GM18858 (cell line): ENCODE data around the gene HSPB9.
A peak's percentile ranks its signal among the peaks of the same experiment; 100 is the strongest.

ENCODE experiments used
- ATAC-seq: cut with Tn5 transposase; IDR thresholded peaks from one replicate; pipeline ENCODE4 v1.9.1; 2021; ENCODE audit not compliant: unreplicated experiment

Gene HSPB9

GRCh38 chr17:42098730-42099399, 23.7 kb upstream of the HSPB9 start:
- ATAC-seq, result no peak

DNA sequence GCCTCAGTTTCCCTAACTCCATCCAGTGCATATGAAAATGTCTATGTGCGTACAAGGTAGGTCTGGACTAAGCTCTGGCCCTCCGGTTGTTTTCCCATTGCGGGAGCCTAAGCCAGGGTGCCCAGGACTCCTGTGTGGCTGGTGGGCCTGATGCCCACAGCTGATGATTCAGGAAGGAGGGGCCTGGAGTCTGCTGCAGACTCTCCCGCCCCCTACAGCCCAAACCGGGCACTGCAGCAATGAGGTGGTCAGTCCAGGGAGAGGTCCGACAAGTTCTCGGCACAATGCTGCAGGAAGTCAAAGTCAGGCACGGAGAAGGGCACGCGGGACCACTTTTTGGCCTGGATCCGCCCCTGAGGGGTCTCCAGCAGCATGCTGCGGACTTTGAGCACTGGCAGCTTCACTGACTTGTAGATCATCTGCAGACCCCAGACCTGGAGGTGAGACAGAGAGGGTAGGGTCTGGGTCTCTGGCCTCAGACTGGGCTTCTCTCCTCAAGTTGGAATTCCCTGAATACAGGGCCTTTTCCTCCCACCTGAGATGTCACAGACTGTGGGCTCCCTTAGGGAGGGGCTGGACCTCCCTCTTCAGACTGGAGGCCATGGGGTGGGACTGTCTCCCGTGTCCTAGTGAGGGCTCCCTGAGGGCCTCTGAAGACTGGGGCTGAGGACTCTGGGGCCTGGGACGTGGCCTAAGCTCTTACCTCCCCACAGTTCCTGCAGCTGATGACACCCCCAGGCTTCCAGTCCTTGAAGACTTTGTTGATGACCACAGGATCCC, 20.9 kb upstream of the HSPB9 start:
- no peak for ATAC-seq

GRCh38 chr17:42103221-42103954, 19.2 kb upstream of the HSPB9 start:
- no peak for ATAC-seq

DNA sequence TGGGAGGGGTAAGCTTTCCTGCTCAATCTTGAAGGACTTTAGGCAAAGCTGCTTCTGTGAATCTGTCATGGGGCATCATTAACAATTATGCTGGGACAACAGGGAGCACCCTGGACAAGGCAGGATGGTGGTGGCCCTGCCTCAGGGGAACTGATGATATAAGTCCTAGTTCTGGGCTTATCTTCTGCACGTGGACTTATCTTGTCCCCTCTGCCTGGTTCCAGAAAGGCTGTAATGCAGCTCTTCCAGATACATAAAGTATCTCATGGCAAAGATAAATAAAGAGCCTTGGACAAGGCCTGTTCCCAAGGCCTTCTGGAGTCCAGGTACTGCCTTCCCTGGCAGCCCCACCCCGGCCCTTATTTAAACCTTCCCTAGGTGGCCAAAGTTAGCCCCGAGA, 18.3 kb upstream of the HSPB9 start:
- ATAC-seq, result no peak

DNA sequence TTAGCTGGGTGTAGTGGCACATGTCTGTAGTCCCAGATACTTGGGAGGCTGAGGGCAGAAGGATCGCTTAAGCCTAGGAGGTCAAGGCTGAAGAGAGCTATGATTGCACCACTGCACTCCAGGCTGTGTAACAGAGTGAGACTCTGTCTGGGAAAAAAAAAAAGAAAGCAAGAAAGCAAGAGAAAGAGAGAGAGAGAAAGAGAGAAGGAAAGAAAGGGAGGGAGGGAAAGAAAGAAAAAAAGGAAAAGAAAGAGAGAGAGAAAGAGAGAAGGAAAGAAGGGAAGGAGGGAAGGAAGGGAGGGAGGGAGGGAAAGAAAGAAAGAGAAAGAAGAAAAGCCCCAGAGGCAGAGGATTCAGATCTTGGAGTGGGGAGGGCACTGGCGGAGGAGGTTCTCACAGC, 16.6 kb upstream of the HSPB9 start:
- no peak for ATAC-seq

GRCh38 chr17:42107124-42107523, 15.5 kb upstream of the HSPB9 start:
- ATAC-seq, result no peak

DNA sequence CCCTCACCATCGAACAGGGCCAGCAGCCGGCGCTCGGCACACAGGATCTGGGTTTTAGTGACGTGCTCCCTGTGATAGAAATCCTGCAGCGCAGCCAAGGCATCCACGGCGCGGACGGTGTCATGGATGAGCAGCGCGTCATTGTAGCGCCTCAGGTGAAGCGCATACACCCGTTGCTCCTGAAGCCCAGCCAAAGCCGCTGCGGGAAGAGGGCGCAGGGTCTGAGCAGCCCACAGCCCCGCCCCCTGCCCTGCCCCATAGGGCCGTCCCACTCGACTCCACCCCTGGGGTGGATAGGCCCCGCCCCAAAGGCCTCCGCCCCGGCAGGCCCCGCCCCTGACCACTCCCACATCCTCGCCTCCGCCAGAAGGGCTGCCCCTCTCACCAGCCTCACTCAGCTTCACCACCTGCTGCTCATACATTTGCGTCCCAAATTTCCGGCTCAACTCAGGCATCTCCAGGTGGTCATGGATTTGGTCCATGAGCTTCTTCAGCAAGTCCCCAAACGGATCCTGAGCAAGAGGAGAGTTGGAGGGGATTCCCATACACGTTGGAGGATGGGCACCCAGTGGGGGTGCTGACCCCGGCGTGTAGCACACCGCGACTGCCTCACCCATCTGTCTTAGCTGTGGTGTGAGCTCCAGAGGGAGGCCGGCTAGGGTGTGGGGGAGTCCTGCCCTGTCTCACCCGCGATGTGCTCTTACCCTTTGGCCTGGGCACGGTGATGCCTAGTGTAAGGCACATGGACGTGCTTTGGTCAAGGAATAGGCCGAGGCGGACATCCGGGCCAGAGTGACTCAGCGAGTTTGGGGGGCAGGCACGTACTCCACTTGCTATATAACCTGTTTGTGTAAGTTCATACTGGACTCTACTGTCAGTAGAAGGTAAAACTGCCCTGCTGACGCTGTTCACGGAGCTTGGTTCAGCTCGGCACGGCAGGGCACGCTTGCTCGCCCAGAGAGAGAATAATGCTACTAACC, 14.7 kb upstream of the HSPB9 start:
- ATAC-seq, result peak; percentile 39

- no peak for ATAC-seq
Observed at GRCh38 chr17:42109086-42109485, 13.5 kb upstream of the HSPB9 start.

DNA sequence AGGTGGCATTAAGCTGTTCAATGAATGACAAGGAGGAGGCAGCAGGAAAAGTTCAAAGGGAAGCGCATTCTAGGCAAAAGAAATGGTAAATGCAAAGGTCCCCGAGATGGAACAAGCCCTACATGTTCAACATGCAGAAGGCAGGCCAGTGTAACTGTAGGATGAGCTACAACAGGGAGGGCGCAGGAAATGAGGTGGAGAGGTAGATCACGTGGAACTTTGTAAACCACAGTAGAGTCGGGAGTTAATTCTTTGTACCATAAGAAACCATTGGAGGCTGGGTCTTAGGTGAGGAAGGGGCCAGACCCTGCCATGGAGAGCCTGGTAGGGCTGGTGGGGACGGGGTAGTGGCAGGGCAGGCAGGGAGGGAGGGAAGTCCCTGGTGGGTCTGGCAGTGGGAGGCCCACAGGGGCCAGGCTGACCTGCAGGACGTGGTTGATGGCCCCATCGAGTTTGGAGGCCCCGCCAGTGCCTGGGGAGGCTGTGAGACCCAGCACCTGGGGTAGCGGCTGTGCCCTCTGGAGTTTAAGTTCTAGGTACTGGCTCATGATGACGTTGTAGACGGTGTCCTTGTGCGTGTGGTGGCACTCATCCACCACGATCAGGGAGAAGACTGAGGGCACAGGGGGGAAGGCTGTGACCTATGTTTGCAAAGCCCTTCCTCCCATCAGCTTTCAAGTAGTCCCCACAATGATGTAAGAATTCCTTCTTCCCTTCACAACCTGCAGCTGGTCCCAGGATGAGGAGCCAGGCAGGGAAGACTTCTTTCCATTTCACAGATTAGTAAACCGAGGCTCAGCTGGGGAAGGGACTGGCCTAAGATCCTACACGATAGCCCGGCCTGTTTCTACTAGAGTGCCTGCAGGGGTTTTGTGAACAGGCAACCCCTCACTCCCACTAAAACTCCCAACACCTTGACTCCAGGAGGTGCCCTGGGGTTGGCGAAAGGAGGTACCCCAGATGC, 12.0 kb upstream of the HSPB9 start:
- no peak for ATAC-seq

DNA sequence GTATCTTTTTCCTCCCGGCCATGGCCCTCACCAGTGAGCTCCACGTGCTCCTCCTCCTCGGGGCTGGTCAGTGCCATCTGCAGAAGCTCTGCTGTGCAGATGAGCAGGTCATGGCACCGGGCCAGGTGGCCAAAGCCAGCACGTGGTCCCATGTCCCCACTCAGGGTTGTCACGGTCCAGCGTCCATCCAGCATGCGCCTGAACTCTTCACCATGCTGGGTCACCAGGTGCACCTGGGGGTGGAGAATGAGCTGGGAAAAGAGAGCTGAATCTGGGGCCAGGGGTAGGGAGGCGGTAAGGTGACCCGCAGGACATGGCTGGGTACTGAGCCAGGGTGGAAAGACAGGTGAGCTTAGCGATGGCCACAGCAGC, 11.4 kb upstream of the HSPB9 start:
- no peak for ATAC-seq

- no peak for ATAC-seq
Observed at GRCh38 chr17:42111871-42112551, 10.6 kb upstream of the HSPB9 start.

GRCh38 chr17:42112552-42113176, 9.9 kb upstream of the HSPB9 start, which contains the start of gene DHX58:
DHX58 (minus strand) TSS chr17:42112714; CDS start chr17:42111892, 822 bp downstream.
- peak; percentile 55 for ATAC-seq

GRCh38 chr17:42113293-42114069, 9.1 kb upstream of the HSPB9 start:
- ATAC-seq, result no peak

GRCh38 chr17:42114118-42114517, 8.5 kb upstream of the HSPB9 start:
- no peak for ATAC-seq

GRCh38 chr17:42116705-42117396, 5.8 kb upstream of the HSPB9 start:
- no peak for ATAC-seq

- ATAC-seq, result no peak
Observed at GRCh38 chr17:42117397-42118125, 5.0 kb upstream of the HSPB9 start.

DNA sequence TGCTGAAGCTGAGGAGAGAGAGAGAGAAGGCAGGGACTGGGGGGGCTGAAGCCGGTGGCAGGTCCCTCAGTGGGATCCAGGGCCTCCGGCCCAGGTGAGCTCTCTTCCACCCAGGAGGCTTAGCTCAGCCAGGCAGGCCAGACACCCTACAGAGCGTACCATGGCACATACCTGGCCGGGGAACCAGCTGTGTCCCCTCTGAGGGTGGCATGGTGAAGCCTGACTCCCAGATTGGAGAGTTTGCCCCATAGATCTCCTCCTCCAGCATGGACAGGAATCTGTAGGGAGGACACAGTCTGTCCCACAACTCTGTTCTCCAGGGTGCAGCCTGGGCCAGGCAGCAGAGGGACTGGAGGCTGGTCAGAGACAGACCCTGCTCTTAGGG, 4.5 kb upstream of the HSPB9 start:
- no peak for ATAC-seq
